GM12864 (cell line): ENCODE measurements around the gene RBFOX2.

Experiments used
- DNase-seq: peaks from one replicate; pipeline ENCODE4 v3.0.0-alpha.2; 2011; ENCODE audit warnings: low read depth
- H3K4me3 ChIP-seq: 2 replicates; pipeline ENCODE4 v1.5.1; 2011; ENCODE audit warnings: mild to moderate bottlenecking, low read depth, low read length, control low read depth
- TF ChIP-seq, protein P1 (sequence below): IDR thresholded peaks from 2 replicates; pipeline ENCODE4 v1.5.1; 2011; ENCODE audit warnings: low read depth, mild to moderate bottlenecking, moderate library complexity, low read length, control low read depth, inconsistent platforms; ENCODE audit errors: missing control alignments

The RBFOX2 gene

DNA sequence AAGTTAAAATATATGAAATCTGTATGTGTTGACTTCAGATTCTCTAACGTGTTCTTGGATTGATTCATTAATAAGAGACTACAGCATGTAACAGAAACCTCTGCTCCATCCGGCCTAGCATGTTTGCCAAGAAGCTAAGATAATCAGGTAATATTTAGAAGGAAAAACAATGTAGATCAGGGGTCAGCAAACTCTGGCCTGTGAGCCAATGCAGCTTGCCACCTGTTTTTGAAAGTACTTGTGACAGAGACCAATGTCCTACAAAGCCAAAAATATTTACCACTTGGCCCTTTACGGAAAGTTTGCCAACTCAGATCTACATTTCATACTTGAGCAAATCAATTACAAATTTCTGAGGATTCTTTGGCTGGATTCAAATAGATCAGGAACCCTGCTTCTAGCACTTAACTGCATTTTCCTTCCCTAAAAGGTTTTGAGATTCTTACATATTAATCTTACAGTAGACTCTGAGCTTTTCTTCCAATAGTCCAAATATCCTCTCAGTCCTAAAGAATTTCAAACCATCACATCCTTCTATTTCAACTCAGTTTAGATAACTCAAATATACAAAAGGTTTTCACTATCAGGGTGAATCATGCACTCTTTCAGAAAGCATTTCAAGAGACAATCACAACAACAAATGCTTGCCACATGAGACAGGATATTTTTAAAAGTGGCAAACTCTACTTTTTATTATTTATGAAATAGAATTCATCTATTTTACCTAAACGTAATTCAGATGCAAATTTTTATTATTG lies 281.5 kb downstream of the RBFOX2 start:
- DNase-seq, result no peak
- TF ChIP-seq, protein P1, sequence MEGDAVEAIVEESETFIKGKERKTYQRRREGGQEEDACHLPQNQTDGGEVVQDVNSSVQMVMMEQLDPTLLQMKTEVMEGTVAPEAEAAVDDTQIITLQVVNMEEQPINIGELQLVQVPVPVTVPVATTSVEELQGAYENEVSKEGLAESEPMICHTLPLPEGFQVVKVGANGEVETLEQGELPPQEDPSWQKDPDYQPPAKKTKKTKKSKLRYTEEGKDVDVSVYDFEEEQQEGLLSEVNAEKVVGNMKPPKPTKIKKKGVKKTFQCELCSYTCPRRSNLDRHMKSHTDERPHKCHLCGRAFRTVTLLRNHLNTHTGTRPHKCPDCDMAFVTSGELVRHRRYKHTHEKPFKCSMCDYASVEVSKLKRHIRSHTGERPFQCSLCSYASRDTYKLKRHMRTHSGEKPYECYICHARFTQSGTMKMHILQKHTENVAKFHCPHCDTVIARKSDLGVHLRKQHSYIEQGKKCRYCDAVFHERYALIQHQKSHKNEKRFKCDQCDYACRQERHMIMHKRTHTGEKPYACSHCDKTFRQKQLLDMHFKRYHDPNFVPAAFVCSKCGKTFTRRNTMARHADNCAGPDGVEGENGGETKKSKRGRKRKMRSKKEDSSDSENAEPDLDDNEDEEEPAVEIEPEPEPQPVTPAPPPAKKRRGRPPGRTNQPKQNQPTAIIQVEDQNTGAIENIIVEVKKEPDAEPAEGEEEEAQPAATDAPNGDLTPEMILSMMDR, result no peak
- H3K4me3 ChIP-seq, result no peak overlapping the region

DNA sequence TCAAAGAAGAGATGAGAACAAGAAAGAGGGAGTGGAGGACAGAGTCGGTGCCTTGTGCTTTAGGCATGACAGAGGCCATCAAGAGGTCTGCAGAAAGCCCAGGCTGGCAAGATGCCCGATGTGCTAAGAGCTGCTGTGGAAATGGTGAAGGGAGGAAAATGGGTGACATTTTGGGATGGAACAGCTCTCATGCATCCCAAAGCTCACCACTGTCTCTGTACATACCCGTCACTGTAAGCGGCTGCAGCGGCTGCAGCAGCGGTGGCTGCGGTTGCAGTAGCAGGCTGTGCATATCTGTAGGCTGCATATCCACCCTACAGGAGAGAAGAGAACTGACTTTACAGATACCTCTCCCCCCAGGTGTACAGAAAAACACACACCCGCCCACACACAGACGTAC lies 282.4 kb downstream of the RBFOX2 start:
- TF ChIP-seq, protein P1, result no peak
- DNase-seq, result no peak
- H3K4me3 ChIP-seq, result no peak overlapping the region

DNA sequence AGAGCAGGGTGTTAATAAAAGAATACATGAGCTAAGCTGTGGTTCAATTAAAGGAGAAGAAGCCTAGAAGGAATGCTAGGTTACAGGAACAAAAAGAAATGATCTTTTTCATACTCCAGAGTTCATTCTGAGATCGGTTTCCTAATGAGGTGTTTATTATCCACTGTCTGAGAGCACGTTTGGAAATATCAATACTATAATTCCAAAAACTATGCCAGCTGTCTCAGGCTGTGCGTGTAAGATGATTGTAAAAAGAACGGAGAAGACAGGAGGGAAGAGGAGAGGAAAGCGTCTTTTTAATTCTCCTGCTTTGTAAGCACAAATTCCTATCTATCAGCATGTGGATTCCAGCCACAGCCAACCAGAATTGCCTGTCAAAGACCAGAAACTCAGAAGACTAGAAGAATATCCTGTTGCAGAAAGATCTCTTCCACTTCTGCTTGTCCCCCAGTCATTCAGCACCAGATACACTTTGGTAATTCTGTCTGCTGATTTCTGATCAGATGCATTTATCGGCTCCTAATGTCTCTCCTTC lies 285.2 kb downstream of the RBFOX2 start:
- no peak for DNase-seq
- TF ChIP-seq, protein P1, result no peak

DNA sequence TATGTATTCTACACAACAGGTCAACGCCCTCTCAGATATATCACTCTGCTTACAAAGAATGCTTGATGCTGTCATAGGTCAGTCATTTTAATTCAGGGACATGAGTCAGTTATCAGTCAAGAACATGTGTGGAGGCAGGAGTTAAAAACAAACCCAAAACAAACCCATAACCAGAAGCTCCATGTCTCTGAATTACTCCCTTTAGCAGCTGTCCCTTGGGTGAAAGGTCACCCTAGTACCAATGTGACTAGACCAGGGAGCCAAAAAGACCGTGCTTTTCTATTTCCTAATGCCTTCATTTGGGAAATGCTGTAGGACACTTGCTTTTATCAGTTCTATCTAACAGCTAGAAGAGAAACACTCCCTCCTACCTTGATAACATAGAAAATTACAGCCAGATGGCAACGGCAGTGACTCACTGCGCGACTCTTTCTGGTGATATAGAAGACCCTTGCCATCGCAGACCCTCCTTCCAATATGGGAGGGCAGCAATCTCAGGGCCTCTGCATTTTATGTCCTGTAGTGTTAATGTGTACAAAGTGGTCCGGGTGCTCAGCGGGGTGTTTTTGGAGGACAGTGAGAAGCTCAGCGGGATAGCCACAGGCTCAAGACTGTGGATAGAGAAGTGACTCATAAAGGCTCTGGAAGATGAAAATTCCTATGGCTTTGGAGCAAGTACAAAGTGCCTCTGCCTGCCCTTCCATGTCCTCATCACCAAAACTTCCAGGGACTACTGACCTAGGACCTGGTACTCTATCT lies 286.1 kb downstream of the RBFOX2 start:
- DNase-seq, result no peak
- no peak overlapping the region for H3K4me3 ChIP-seq
- TF ChIP-seq, protein P1, result no peak

More for the DNA sequence above, 285.2 kb downstream of the RBFOX2 start:
- no peak overlapping the region for H3K4me3 ChIP-seq

DNA sequence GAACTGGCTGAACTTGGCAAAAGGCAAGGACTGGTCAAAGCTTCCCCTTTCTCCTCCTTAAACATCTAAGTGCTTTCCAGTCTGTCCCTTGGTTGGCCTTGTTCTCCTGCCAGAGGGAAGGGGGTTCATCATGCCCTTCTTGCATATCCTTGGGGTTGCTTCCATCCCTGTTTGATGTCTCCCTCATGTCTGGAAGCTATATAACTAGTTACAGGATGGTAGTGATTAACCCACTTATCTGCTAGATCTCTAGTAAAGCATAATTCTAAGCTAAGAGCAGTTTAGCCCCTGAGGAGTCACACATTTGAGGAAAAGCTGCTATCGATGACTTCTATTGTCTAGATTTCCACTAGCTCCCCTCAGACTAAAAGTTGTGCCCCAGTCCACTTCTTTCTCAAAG lies 288.0 kb downstream of the RBFOX2 start:
- H3K4me3 ChIP-seq, result no peak overlapping the region
- no peak for DNase-seq
- TF ChIP-seq, protein P1, result no peak

DNA sequence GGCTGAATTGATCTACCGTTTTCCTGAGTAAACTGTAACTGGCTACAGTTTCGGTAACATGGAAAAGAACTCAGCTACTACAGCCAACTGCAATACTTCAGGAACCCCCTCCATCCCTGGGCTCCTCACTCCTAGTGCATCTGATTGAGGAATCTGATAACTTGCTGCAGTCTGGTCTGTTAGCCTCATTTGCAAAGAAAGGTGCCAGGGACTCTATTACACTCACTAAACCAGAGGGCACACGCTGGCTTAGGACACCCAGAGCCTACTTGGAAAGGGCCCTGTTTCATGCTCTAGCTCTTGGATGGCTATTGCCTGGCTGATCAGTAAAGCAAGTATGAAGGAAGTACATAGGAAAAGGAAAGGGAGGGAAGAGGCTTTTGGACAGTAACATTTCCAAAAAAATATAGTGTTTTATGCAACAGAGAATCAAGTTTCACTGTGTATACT lies 288.7 kb downstream of the RBFOX2 start:
- DNase-seq, result no peak
- H3K4me3 ChIP-seq, result no peak overlapping the region
- TF ChIP-seq, protein P1, result no peak
